HEK293T (cell line): ENCODE data around the gene RAPGEF3.

Experiments
- ARNT ChIP-seq: fragments of 450-650 bp; IDR thresholded peaks from 2 replicates; pipeline ENCODE4 v1.6.1; 2017; ENCODE audit warnings: mild to moderate bottlenecking
- SP1 ChIP-seq: fragments of 450-650 bp; IDR thresholded peaks from 2 replicates; pipeline ENCODE4 v1.6.1; 2017

- TF ChIP-seq SP1 (no peak), ARNT (no peak)
These were observed 37.2 kb downstream of the RAPGEF3 start for GRCh38 chr12:47721431-47721973.
